K562 (cell line): Measurements from ENCODE around the gene PHYKPL. TPM values are rescaled to one million over a fixed set of nuclear protein-coding genes. Genes with fewer than 3 reads are reported as not detected.
A peak's percentile ranks its signal among the peaks of the same experiment; 100 is the strongest.

ENCODE experiments used
- ATF3 ChIP-seq, 2 experiments: fragments of 450-650 bp in 1 of 2; sonication (generic) in 1 of 2; formaldehyde crosslinking in 1 of 2; IDR thresholded peaks in 1 of 2; conservative IDR thresholded peaks in 1 of 2; 2 replicates each; pipeline versions ENCODE4 v1.6.1 to v1.8.1; 2016 to 2023; ENCODE audit warnings: mild to moderate bottlenecking in 2 of 2, moderate library complexity in 2 of 2, inconsistent platforms in 1 of 2, missing genetic modification reagents in 1 of 2
- CC2D1A ChIP-seq: fragments of 450-650 bp; IDR thresholded peaks from 2 replicates; pipeline ENCODE4 v1.6.1; 2017; ENCODE audit warnings: mild to moderate bottlenecking
- CREB1 ChIP-seq, 2 experiments: sonication (generic) in 1 of 2; formaldehyde crosslinking in 1 of 2; IDR thresholded peaks; 2 replicates each; pipeline versions ENCODE4 v1.6.1 to v1.8.0; 2012 to 2022; ENCODE audit warnings: inconsistent platforms in 1 of 2, mild to moderate bottlenecking in 1 of 2, missing genetic modification reagents in 1 of 2, moderate library complexity in 1 of 2
- CREM ChIP-seq: IDR thresholded peaks from 2 replicates; pipeline ENCODE4 v1.6.1; 2014; ENCODE audit warnings: antibody characterized with exemption, low read depth
- DMBX1 ChIP-seq: fragments of 250-450 bp; sonication (Bioruptor Pico); IDR thresholded peaks from 2 replicates; pipeline ENCODE4 v1.8.0; 2022; ENCODE audit warnings: inconsistent platforms, mild to moderate bottlenecking, moderate library complexity, borderline replicate concordance
- MCM2 ChIP-seq: fragments of 450-650 bp; IDR thresholded peaks from 2 replicates; pipeline ENCODE4 v1.6.1; 2017; ENCODE audit warnings: low read depth, mild to moderate bottlenecking
- MXD1 ChIP-seq: fragments of 250-450 bp; sonication (Bioruptor Pico); IDR thresholded peaks from 2 replicates; pipeline ENCODE4 v1.8.0; 2021; ENCODE audit warnings: borderline replicate concordance, mild to moderate bottlenecking, moderate library complexity; ENCODE audit not compliant: poor library complexity, severe bottlenecking
- NFE2 ChIP-seq: IDR thresholded peaks from 2 replicates; pipeline ENCODE4 v1.6.1; 2014; ENCODE audit warnings: antibody characterized with exemption, low read depth
- NFIC ChIP-seq: fragments of 450-650 bp; IDR thresholded peaks from 2 replicates; pipeline ENCODE4 v1.6.1; 2017; ENCODE audit warnings: mild to moderate bottlenecking, inconsistent platforms
- NUFIP1 ChIP-seq: fragments of 450-650 bp; IDR thresholded peaks from 2 replicates; pipeline ENCODE4 v1.6.1; 2018; ENCODE audit not compliant: partially characterized antibody
- POLR2AphosphoS5 ChIP-seq: IDR thresholded peaks from 2 replicates; pipeline ENCODE4 v1.6.1; 2011; ENCODE audit warnings: mild to moderate bottlenecking, low read depth, low read length, moderate library complexity; ENCODE audit not compliant: control insufficient read depth, insufficient read depth
- PURB ChIP-seq: sonication (generic); formaldehyde crosslinking; IDR thresholded peaks from 2 replicates; pipeline ENCODE4 v1.9.0; 2021; ENCODE audit warnings: low read depth, mild to moderate bottlenecking, missing genetic modification reagents
- SP1 ChIP-seq: sonication (generic); formaldehyde crosslinking; IDR thresholded peaks from 2 replicates; pipeline ENCODE4 v1.8.1; 2022; ENCODE audit warnings: mild to moderate bottlenecking, missing genetic modification reagents
- SREBF1 ChIP-seq: fragments of 150-350 bp; IDR thresholded peaks from 2 replicates; pipeline ENCODE4 v1.6.1; 2014; ENCODE audit warnings: antibody characterized with exemption, low read depth, low read length, borderline replicate concordance
- TAL1 ChIP-seq: fragments of 450-650 bp; IDR thresholded peaks from 2 replicates; pipeline ENCODE4 v1.6.1; 2016; ENCODE audit warnings: mild to moderate bottlenecking
- TBL1XR1 ChIP-seq, 2 experiments: IDR thresholded peaks; 2 replicates each; pipeline ENCODE4 v1.6.1; 2012; ENCODE audit warnings: improper control_type of control experiment in 2 of 2, low read length in 2 of 2, mild to moderate bottlenecking in 1 of 2
- TCF3 ChIP-seq: sonication (generic); formaldehyde crosslinking; IDR thresholded peaks from 2 replicates; pipeline ENCODE4 v1.4.0; 2020; ENCODE audit warnings: mild to moderate bottlenecking, missing genetic modification reagents
- TEAD2 ChIP-seq: fragments of 450-650 bp; IDR thresholded peaks from 2 replicates; pipeline ENCODE4 v1.6.1; 2016; ENCODE audit warnings: missing genetic modification characterization, control low read depth, missing compliant biosample characterization
- ZBTB7A ChIP-seq: IDR thresholded peaks from 2 replicates; pipeline ENCODE4 v1.6.1; 2011; ENCODE audit warnings: low read depth, mild to moderate bottlenecking, low read length, moderate library complexity, borderline replicate concordance; ENCODE audit not compliant: control insufficient read depth
- ZEB2 ChIP-seq: fragments of 450-650 bp; IDR thresholded peaks from 2 replicates; pipeline ENCODE4 v1.6.1; 2016
- ZFP1 ChIP-seq: fragments of 450-650 bp; formaldehyde crosslinking; IDR thresholded peaks from 2 replicates; pipeline ENCODE4 v1.4.0; 2020; ENCODE audit warnings: mild to moderate bottlenecking, mixed read lengths
- ZNF263 ChIP-seq: sonication (generic); formaldehyde crosslinking; IDR thresholded peaks from 2 replicates; pipeline ENCODE4 v1.8.0; 2022; ENCODE audit warnings: mild to moderate bottlenecking, missing genetic modification reagents, borderline replicate concordance
- ZNF436 ChIP-seq: fragments of 250-450, 450-650 bp; sonication (Bioruptor Pico); formaldehyde crosslinking; IDR thresholded peaks from 2 replicates; pipeline ENCODE4 v1.7.0; 2020; ENCODE audit warnings: mild to moderate bottlenecking
- polyA plus RNA-seq, 8 experiments: library from polyadenylated mRNA; depleted of rRNA in 4 of 8; stranded (reverse) in 5 of 8; unstranded in 3 of 8; fragments of >200 nt; fragmentation: Nextera tagmentation in 2 of 8; fragmentation: Illumina TruSeq in 1 of 8; extraction: Ambion mirVana in 2 of 8; extraction: Trizol in 1 of 8; gene quantifications; 2 replicates each; pipeline versions ENCODE4 v1.2.1 to v1.2.3, GENCODE V29; 2011 to 2014; ENCODE audit warnings: inconsistent platforms in 1 of 8, missing spikeins in 1 of 8
- total RNA-seq, 7 experiments: library from RNA; depleted of rRNA in 6 of 7; stranded (reverse); fragments of >200 nt in 6 of 7; fragmentation: Illumina TruSeq in 2 of 7; extraction: Trizol in 2 of 7; gene quantifications; 2 replicates each; pipeline versions ENCODE4 v1.2.1 to v1.2.3, GENCODE V29; 2011 to 2021; ENCODE audit warnings: low replicate concordance in 1 of 7
- TF ChIP-seq, protein P1 (sequence below): fragments of 250-450 bp; sonication (Bioruptor Pico); IDR thresholded peaks from 2 replicates; pipeline ENCODE4 v1.9.0; 2021; ENCODE audit warnings: mild to moderate bottlenecking, inconsistent platforms

The PHYKPL gene
- total and polyA plus RNA-seq, 9 of the 15 experiments (the other 6 are each of a cell fraction or from before 2014, with no cell fraction given) = 4.7 to 34.7 (median 18.6) TPM

DNA sequence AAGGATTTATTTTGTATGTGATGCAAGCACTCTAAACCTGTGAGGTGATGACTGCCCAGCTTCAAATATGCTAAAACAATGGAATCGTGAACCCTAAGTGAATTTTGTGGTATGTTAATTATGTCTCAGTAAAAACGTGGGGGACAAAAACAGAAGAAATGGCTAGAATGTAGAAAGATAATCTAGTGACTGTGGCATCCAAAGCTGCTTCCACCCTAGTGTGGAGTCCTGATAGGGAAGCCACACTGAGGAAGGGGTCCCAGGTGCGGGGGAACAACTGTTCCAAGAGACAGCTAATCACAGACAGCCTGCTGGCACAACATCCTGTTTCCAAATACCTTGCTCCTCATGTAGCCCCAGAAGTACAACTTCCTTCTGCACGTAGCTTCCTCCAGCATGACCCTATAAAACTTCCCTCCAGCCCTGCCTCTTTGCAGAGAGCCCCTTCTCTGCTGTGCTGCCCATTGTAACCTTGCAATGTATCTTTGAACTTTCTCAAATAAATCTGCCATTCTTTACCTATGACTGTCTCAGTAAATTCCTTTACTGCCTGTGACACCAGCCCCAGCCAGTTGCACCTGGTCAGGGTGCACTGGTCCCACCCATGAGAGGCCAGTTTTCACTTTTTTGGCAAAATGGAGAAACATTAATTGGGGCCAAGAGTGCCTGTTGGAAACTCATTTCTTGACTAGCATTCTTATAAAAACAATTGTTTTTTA, 50.3 kb downstream of the PHYKPL start (continued):
- TF ChIP-seq ZNF436 (no peak), PURB (no peak), ZNF263 (CRISPR knock-in tag) (no peak), MCM2 (no peak), NUFIP1 (no peak), ZBTB7A (peak; percentile 81; the same call in 1 of the 2 replicates), TBL1XR1 (IDR thresholded peaks at IDR 0.05; ENCODE audit: low read length in 2 of 2) (no peak), ZFP1 (CRISPR knock-in tag) (no peak), SREBF1 (no peak), ZEB2 (0 out of 2 replicates have a peak, but pooled peaks have one; percentile 47), CREM (no peak; the same call in 1 of the 2 replicates), CREB1 (IDR thresholded peaks at IDR 0.05) (peak; percentile 44; the same call in 1 of the 2 replicates), CREB1 (CRISPR knock-in tag; IDR thresholded peaks at IDR 0.05) (no peak), TCF3 (CRISPR knock-in tag) (peak; percentile 91), SP1 (no peak), POLR2AphosphoS5 (peak; percentile 71; the same call in 1 of the 2 replicates), DMBX1 (CRISPR knock-in tag) (peak; percentile 49; the same call in 1 of the 2 replicates), TEAD2 (tag) (no peak), CC2D1A (peak; percentile 35; the same call in 1 of the 2 replicates), TAL1 (peak; percentile 74), ATF3 (IDR thresholded peaks at IDR 0.05) (0 out of 2 replicates have a peak, but pooled peaks have one; percentile 24), ATF3 (CRISPR knock-in tag; conservative IDR thresholded peaks at IDR 0.05) (no peak), MXD1 (CRISPR knock-in tag) (no peak), NFE2 (0 out of 2 replicates have a peak, but pooled peaks have one; percentile 2), NFIC (peak; percentile 69)
- TF ChIP-seq, protein P1, sequence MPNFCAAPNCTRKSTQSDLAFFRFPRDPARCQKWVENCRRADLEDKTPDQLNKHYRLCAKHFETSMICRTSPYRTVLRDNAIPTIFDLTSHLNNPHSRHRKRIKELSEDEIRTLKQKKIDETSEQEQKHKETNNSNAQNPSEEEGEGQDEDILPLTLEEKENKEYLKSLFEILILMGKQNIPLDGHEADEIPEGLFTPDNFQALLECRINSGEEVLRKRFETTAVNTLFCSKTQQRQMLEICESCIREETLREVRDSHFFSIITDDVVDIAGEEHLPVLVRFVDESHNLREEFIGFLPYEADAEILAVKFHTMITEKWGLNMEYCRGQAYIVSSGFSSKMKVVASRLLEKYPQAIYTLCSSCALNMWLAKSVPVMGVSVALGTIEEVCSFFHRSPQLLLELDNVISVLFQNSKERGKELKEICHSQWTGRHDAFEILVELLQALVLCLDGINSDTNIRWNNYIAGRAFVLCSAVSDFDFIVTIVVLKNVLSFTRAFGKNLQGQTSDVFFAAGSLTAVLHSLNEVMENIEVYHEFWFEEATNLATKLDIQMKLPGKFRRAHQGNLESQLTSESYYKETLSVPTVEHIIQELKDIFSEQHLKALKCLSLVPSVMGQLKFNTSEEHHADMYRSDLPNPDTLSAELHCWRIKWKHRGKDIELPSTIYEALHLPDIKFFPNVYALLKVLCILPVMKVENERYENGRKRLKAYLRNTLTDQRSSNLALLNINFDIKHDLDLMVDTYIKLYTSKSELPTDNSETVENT (CRISPR knock-in tag) = no peak
